Pancreas (tissue), 10 donors: ENCODE data around the gene COL2A1. TPM values are rescaled to one million over a fixed set of nuclear protein-coding genes. Genes with fewer than 3 reads are reported as not detected.
A peak's percentile ranks its signal among the peaks of the same experiment; 100 is the strongest.

Source experiments
- ATAC-seq, 4 donors: fragments of 200-7000 bp; cut with Tn5 transposase; one replicate each; pipeline versions ENCODE4 v1.8.0 to v1.9.1; 2020; ENCODE audit warnings: mild to moderate bottlenecking in 4 of 4, moderate library complexity in 4 of 4
- DNase-seq, 6 donors: peaks; one replicate each; pipeline ENCODE4 v3.0.0-alpha.2; 2020
- FAIRE-seq: peaks from 2 replicates; lab custom pipeline; 2012; peaks lifted over from hg19 to GRCh38; lab: Jason Lieb, UNC
- H3K27ac ChIP-seq, 4 donors: fragments of 200-600 bp; sonication (generic); 1 replicate in 3 of 4; 2 replicates in 1 of 4; pipeline versions ENCODE4 v1.5.0 to v1.8.0; 2020
- H3K27me3 ChIP-seq, 4 donors: fragments of 200-600 bp; one replicate each; pipeline ENCODE4 v1.8.0; 2021
- H3K36me3 ChIP-seq, 3 donors: fragments of 200-600 bp; sonication (generic) in 1 of 3; one replicate each; pipeline versions ENCODE4 v1.5.0 to v1.8.0; 2020 to 2021
- H3K4me1 ChIP-seq, 3 donors: fragments of 200-600 bp; one replicate each; pipeline ENCODE4 v1.8.0; 2021
- H3K4me3 ChIP-seq, 4 donors: fragments of 200-600 bp; sonication (generic) in 2 of 4; one replicate each; pipeline versions ENCODE4 v1.5.0 to v1.8.0; 2020 to 2021
- H3K9me3 ChIP-seq, 4 donors: fragments of 200-600 bp; one replicate each; pipeline ENCODE4 v1.8.0; 2021
- WGBS, 2 donors: extraction: QIAGEN DNeasy Blood & Tissue Kit; methylation state at CpG; one replicate each; pipeline ENCODE4 v1.1.7; 2013; 5-methylcytosine and 5-hydroxymethylcytosine counted together
- intact Hi-C, 3 donors: fragments of 100-400 bp; cut with DNase I; formaldehyde crosslinking; loops; one replicate each; pipeline versions ENCODE4 v1.11.1 to v1.14.2; 2022
- polyA plus RNA-seq, 2 donors: library from polyadenylated mRNA; stranded (reverse); fragments of 200-250 nt; gene quantifications; one replicate each; pipeline ENCODE4 v1.2.3, GENCODE V29; 2013
- total RNA-seq, 6 donors: library from RNA; stranded (reverse); fragmentation: NEBNext Ultra II Directional in 4 of 6; extraction: Animal tissue kit (Norgen Biotek cat#: 25700) in 4 of 6; gene quantifications; one replicate each; pipeline versions ENCODE4 v1.2.1 to v1.2.4, GENCODE V29; 2021 to 2023
- TF ChIP-seq, protein P1 (sequence below), 4 donors: fragments of 200-600 bp; sonication (generic) in 3 of 4; IDR thresholded peaks; one replicate each; pipeline versions ENCODE4 v1.5.0 to v1.8.0; 2021; ENCODE audit warnings: antibody characterized with exemption in 4 of 4
- donor health status: healthy with polysubstance abuse.
- donor health status: DM: no; HTN: no; CAD: no; lungs with moderate emphysema.
- donor health status: DM: no; HTN: no; CAD: no.
- donor health status: control.
- donor health status: control.
- donor health status: Bipolar disorder and iron deficiency.
- donor health status: DM: yes; HTN: yes; CAD: no.
- donor health status: DM: no; HTN: no; CAD: no.
- donor health status: DM: no; HTN: no; CAD: no.
- donor health status: DM: yes; HTN: yes; CAD: no.

The COL2A1 gene
- total and polyA plus RNA-seq, 8 donors: 0.04 to 0.12 (median 0.06) TPM; not detected in 5

DNA sequence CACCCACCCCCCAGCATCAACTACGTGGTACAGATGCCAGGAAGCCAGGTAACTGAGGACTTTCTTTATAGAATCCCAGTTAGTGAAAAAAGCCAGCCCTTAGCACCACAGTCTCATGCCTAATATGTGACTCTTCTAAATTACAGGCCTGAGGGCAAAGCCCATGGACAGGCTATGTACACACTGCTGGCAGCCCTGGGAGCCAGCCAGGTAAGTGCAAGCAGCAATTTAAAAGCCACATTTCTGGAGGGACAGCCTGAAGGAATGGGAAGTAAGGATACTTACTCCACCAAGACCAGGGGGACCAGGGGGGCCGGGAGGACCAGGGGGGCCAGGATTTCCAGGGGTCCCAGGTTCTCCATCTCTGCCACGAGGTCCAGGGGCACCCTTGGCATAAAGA is 7.0 kb downstream of the COL2A1 start:
- no peaks in the 10 kb centered on the region for H3K9me3 ChIP-seq
- H3K36me3 ChIP-seq: no peaks in the 10 kb centered on the region
- H3K4me1 ChIP-seq: peaks cover 4 to 11% (median 10%) of the 10 kb centered on the region in 3 donors
- DNase-seq (peak in 1 of 6 donors; percentile 17), ATAC-seq (no peak), FAIRE-seq (no peak)
- TF ChIP-seq, protein P1, sequence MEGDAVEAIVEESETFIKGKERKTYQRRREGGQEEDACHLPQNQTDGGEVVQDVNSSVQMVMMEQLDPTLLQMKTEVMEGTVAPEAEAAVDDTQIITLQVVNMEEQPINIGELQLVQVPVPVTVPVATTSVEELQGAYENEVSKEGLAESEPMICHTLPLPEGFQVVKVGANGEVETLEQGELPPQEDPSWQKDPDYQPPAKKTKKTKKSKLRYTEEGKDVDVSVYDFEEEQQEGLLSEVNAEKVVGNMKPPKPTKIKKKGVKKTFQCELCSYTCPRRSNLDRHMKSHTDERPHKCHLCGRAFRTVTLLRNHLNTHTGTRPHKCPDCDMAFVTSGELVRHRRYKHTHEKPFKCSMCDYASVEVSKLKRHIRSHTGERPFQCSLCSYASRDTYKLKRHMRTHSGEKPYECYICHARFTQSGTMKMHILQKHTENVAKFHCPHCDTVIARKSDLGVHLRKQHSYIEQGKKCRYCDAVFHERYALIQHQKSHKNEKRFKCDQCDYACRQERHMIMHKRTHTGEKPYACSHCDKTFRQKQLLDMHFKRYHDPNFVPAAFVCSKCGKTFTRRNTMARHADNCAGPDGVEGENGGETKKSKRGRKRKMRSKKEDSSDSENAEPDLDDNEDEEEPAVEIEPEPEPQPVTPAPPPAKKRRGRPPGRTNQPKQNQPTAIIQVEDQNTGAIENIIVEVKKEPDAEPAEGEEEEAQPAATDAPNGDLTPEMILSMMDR (IDR thresholded peaks at IDR 0.05): no peak
- H3K27ac ChIP-seq: no peak overlapping the region
- H3K27me3 ChIP-seq: peaks cover 0 to 3% (median under 1%) of the 10 kb centered on the region in 4 donors
- intact Hi-C loops: no loop called here
- H3K4me3 ChIP-seq: no peak overlapping the region
- 50 to 51% methylated on average over 3 of the region's 3 CpGs for WGBS, 2 donors

DNA sequence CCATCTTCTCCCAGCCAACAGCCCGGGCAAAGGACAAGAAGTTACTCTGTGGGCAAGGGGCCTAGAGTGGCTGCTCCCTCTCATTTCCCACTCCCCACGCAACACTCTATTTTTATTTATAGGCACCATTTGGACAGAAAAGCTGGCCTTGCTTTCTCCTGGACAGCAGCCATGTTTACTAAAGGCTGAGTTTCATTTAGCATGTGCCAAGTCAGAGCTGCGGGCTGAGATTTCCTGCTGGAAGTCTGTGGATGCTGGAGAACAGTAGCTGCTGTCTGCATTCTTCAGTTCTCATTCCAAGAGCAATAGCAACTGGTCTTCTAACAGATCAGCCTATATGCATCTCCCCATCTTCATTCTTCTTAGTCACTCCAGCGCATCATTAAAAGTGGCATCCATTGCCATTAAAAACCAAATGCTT is 8.3 kb downstream of the COL2A1 start:
- H3K9me3 ChIP-seq: no peaks in the 10 kb centered on the region
- no peak overlapping the region for H3K4me3 ChIP-seq
- intact Hi-C loops: no loop called here
- DNase-seq (peak in 1 of 6 donors; percentile 32), ATAC-seq (peak in 3 of 4 donors; percentile 23 to 74 (median 41)), FAIRE-seq (no peak)
- no peaks in the 10 kb centered on the region for H3K36me3 ChIP-seq
- no peaks in the 10 kb centered on the region for H3K27me3 ChIP-seq
- H3K4me1 ChIP-seq: no peaks in the 10 kb centered on the region
- no peak overlapping the region for H3K27ac ChIP-seq
- 42 to 45% methylated on average over 4 of the region's 4 CpGs for WGBS, 2 donors
- TF ChIP-seq, protein P1 (IDR thresholded peaks at IDR 0.05): no peak

DNA sequence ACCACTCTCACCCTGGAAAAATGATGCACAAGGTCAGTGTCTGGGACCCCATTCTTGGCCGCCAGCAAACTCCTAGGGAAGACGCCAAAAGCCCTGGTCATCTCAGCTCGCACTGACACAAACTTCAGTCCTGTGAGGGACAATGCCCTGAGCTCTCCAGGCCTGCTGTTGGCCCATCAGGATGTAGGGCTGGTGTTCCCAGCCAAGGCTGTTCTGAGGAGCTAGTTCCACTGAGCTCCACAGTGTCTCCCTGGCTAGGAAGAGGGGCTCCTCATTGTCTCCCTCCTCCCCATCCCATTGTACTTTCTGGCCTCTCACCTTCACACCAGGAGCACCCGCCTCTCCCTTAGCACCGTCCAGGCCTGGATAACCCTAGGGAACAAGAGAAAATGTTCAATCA is 10.8 kb downstream of the COL2A1 start:
- no peaks in the 10 kb centered on the region for H3K9me3 ChIP-seq
- 83 to 90% methylated on average over 5 of the region's 5 CpGs for WGBS, 2 donors

DNA sequence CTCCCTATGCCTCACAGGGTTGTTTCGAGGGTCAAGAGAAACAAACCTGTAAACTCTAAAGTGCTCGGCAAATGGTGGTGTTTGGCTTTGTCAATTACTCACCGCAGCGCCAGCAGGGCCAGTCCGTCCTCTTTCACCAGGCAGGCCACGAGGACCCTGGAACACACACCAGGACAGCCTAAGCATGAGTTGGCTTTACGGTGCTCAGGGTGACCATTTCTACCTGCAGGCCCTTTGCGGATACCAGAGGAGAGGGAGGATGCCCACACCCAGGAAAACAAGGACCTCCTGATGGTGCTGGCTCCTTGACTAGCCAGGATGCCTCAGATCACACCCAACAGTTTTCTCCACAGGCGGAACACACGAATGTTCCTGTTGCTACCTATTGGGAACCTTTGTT is 11.5 kb downstream of the COL2A1 start:
- H3K27ac ChIP-seq: no peak overlapping the region
- no peak overlapping the region for H3K4me3 ChIP-seq
- ATAC-seq (no peak), FAIRE-seq (no peak), DNase-seq (peak in 1 of 6 donors; percentile 15)
- H3K4me1 ChIP-seq: no peaks in the 10 kb centered on the region
- no peaks in the 10 kb centered on the region for H3K27me3 ChIP-seq
- TF ChIP-seq, protein P1 (IDR thresholded peaks at IDR 0.05): no peak
- no peaks in the 10 kb centered on the region for H3K9me3 ChIP-seq
- 81 to 86% methylated on average over 10 of the region's 10 CpGs for WGBS, 2 donors
- H3K36me3 ChIP-seq: no peaks in the 10 kb centered on the region
- intact Hi-C loops: no loop called here

More for the DNA sequence above, 10.8 kb downstream of the COL2A1 start:
- intact Hi-C loops: no loop called here
- TF ChIP-seq, protein P1 (IDR thresholded peaks at IDR 0.05): no peak
- Histone ChIP-seq H3K4me3 (no peak overlapping the region), H3K4me1 (no peaks in the 10 kb centered on the region), H3K27me3 (no peaks in the 10 kb centered on the region), H3K36me3 (no peaks in the 10 kb centered on the region), H3K27ac (no peak overlapping the region)
- DNase-seq (no peak), FAIRE-seq (no peak), ATAC-seq (no peak)
